Left lobe of liver (tissue), 2 donors: ENCODE measurements around the gene GLI1. TPM values are rescaled to one million over a fixed set of nuclear protein-coding genes. Genes with fewer than 3 reads are reported as not detected.
"Not testable (repeated sequence)": the region's sequence is repeated elsewhere in the genome, so short reads cannot be mapped to it uniquely, and the experiment has no call there.

Experiments used
- ATAC-seq: fragments of 200-7000 bp; cut with Tn5 transposase; one replicate; pipeline ENCODE4 v1.9.1; 2020; ENCODE audit warnings: mild to moderate bottlenecking, moderate library complexity
- DNase-seq: peaks from one replicate; pipeline ENCODE4 v3.0.0-alpha.2; 2020; ENCODE audit warnings: low spot score
- total RNA-seq: library from RNA; stranded (reverse); gene quantifications from one replicate; pipeline ENCODE4 v1.2.1, GENCODE V29; 2021
- donor health status: DM: no; HTN: no; CAD: no; lungs with moderate emphysema.
- donor health status: DM: no; HTN: yes; CAD: no.

GLI1 gene
- total RNA-seq, 1 donor from 2014 or later, result 0.20 TPM

GRCh38 chr12:57439762-57440266 lies 19.8 kb upstream of the GLI1 start:
- no peak for ATAC-seq
- no peak for DNase-seq

GRCh38 chr12:57441393-57441792 lies 18.2 kb upstream of the GLI1 start:
- not testable (repeated sequence) for DNase-seq, ATAC-seq

- DNase-seq, result no peak
- no peak for ATAC-seq
Observed at GRCh38 chr12:57441846-57442427, 17.6 kb upstream of the GLI1 start.

- DNase-seq, ATAC-seq: not testable (repeated sequence)
Observed at GRCh38 chr12:57444337-57444736, 15.2 kb upstream of the GLI1 start.

GRCh38 chr12:57444744-57445143 lies 14.8 kb upstream of the GLI1 start:
- ATAC-seq, result no peak
- DNase-seq, result no peak

- no peak for DNase-seq
- ATAC-seq, result no peak
Observed at GRCh38 chr12:57446292-57446960, 13.2 kb upstream of the GLI1 start.

GRCh38 chr12:57448669-57449068 lies 10.9 kb upstream of the GLI1 start:
- ATAC-seq (no peak), DNase-seq (no peak)

- DNase-seq (no peak), ATAC-seq (no peak)
Observed at GRCh38 chr12:57449375-57449774, 10.2 kb upstream of the GLI1 start.

GRCh38 chr12:57450057-57450456 lies 9.5 kb upstream of the GLI1 start:
- DNase-seq (no peak), ATAC-seq (no peak)

- ATAC-seq (peak; percentile 55), DNase-seq (peak; percentile 97)
Observed at GRCh38 chr12:57451233-57451778, 8.3 kb upstream of the GLI1 start.

- DNase-seq (no peak), ATAC-seq (no peak)
Observed at GRCh38 chr12:57452181-57452936, 7.2 kb upstream of the GLI1 start.

- peak; percentile 80 for DNase-seq
- ATAC-seq, result peak; percentile 49
Observed at GRCh38 chr12:57452937-57453509, 6.6 kb upstream of the GLI1 start.

- ATAC-seq (no peak), DNase-seq (no peak)
Observed at GRCh38 chr12:57454213-57454565, 5.4 kb upstream of the GLI1 start.

- ATAC-seq, result peak; percentile 49
Observed at GRCh38 chr12:57454566-57455373, 4.8 kb upstream of the GLI1 start, which contains the start of gene INHBE. INHBE (plus strand) TSS chr12:57455307; CDS start chr12:57455537, 230 bp downstream.

GRCh38 chr12:57455374-57456144 lies 4.0 kb upstream of the GLI1 start:
- DNase-seq (no peak), ATAC-seq (peak; percentile 5)

More at GRCh38 chr12:57454566-57455373, 4.8 kb upstream of the GLI1 start, which contains the start of gene INHBE:
- DNase-seq, result peak; percentile 98

- DNase-seq (no peak), ATAC-seq (peak; percentile 9)
Observed at GRCh38 chr12:57456145-57456700, 3.4 kb upstream of the GLI1 start.

GRCh38 chr12:57456737-57457490 lies 2.7 kb upstream of the GLI1 start:
- DNase-seq (no peak), ATAC-seq (no peak)

GRCh38 chr12:57458665-57459054 lies 925 bp upstream of the GLI1 start:
- no peak for ATAC-seq
- DNase-seq, result no peak
